HEK293T (cell line): ENCODE results near the gene TAF15.

Source experiments
- BHLHE40 ChIP-seq: fragments of 450-650 bp; IDR thresholded peaks from 2 replicates; pipeline ENCODE4 v1.6.1; 2016; ENCODE audit warnings: mild to moderate bottlenecking, moderate library complexity, borderline replicate concordance
- ELF4 ChIP-seq: fragments of 450-650 bp; IDR thresholded peaks from 2 replicates; pipeline ENCODE4 v1.6.1; 2017; ENCODE audit warnings: antibody characterized with exemption
- FOXK2 ChIP-seq: fragments of 450-650 bp; IDR thresholded peaks from 2 replicates; pipeline ENCODE4 v1.6.1; 2016; ENCODE audit warnings: mild to moderate bottlenecking
- FOXM1 ChIP-seq: fragments of 450-650 bp; IDR thresholded peaks from 2 replicates; pipeline ENCODE4 v1.6.1; 2017; ENCODE audit warnings: mild to moderate bottlenecking, borderline replicate concordance
- HDGF ChIP-seq: fragments of 450-650 bp; IDR thresholded peaks from 2 replicates; pipeline ENCODE4 v1.6.1; 2017; ENCODE audit warnings: antibody characterized with exemption, borderline replicate concordance
- SUZ12 ChIP-seq: fragments of 450-650 bp; IDR thresholded peaks from 2 replicates; pipeline ENCODE4 v1.6.1; 2016; ENCODE audit warnings: mild to moderate bottlenecking
- ZNF384 ChIP-seq: fragments of 450-650 bp; IDR thresholded peaks from 2 replicates; pipeline ENCODE4 v1.6.1; 2016

DNA sequence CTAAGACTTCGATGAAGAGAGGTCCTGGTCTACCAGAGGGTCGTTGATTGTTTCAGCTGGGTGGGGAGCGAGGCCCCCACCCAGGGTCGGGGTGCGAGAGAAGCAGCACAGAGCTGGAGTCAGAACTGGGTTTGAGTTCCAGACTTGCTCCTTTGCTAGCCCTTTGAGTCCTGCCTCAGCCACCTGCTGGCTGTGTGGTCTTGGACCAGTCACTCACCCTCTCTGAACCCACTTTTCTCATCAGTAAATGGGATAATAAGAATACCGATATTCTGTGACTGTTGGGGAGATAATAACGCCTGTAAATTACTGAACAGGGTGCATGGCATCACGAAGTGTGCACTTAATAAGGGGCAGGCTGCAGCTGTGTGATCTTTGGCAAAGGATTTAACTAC is 13.4 kb upstream of the TAF15 start:
- TF ChIP-seq FOXK2 (no peak), HDGF (no peak), ELF4 (no peak), SUZ12 (no peak), BHLHE40 (no peak), ZNF384 (no peak), FOXM1 (no peak)
